GM12865 (cell line): ENCODE measurements around the gene NUMA1.

Source experiments
- DNase-seq: peaks from one replicate; pipeline ENCODE4 v3.0.0; 2010; ENCODE audit warnings: low read depth
- H3K4me3 ChIP-seq: 2 replicates; pipeline ENCODE4 v1.5.1; 2011; ENCODE audit warnings: mild to moderate bottlenecking, low read depth, low read length, control low read depth
- TF ChIP-seq, protein P1 (sequence below): IDR thresholded peaks from 2 replicates; pipeline ENCODE4 v1.5.1; 2011; ENCODE audit warnings: low read length, control low read depth, low read depth, inconsistent platforms; ENCODE audit not compliant: insufficient read depth; ENCODE audit errors: missing control alignments

Gene NUMA1

DNA sequence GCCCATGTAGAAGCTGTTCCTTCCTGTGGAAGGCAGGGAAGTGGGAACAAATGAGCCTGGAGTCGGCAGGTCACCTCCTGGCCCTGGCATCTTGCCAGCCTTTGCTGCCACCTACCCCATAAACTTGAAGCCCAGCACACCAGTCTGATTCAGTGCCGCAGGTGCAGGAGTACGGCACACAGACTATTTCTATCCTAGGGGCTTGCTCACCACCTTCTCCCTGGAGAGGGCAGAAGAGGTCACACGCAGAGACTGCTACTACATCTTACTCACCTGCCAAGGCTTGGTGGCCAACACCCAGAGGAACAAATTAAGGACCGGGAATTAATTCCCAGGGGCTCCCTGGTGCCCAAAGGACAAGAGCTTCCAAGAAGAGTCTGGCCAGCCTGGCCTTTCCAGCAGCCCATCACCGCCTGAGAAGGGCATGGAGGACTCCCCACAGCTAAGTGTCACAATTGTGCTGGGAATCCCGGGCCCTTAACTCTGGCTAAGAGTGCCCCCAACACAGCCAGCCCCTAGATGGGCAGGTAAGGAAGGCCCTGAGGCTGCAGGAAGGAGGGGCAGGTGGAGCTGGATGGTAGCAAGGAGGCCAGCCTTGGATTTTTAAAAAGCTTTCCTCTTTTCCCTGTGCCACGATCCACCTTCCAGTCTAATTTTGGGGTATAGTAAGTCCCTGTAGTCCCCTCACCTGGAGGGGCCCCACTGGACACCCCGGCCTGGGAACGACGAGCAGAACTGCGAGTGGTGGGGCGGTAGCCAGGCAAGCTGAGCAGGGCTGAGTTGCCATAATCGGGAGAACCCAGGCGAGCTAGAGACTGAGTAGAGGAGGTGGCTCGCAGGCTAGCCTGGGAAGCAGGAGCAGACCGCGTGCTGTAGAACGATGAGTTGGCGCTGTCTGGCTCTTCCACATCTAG, 74.7 kb downstream of the NUMA1 start:
- TF ChIP-seq, protein P1, sequence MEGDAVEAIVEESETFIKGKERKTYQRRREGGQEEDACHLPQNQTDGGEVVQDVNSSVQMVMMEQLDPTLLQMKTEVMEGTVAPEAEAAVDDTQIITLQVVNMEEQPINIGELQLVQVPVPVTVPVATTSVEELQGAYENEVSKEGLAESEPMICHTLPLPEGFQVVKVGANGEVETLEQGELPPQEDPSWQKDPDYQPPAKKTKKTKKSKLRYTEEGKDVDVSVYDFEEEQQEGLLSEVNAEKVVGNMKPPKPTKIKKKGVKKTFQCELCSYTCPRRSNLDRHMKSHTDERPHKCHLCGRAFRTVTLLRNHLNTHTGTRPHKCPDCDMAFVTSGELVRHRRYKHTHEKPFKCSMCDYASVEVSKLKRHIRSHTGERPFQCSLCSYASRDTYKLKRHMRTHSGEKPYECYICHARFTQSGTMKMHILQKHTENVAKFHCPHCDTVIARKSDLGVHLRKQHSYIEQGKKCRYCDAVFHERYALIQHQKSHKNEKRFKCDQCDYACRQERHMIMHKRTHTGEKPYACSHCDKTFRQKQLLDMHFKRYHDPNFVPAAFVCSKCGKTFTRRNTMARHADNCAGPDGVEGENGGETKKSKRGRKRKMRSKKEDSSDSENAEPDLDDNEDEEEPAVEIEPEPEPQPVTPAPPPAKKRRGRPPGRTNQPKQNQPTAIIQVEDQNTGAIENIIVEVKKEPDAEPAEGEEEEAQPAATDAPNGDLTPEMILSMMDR: no peak
- no peak overlapping the region for H3K4me3 ChIP-seq
- no peak for DNase-seq

- TF ChIP-seq, protein P1: no peak
- no peak overlapping the region for H3K4me3 ChIP-seq
- no peak for DNase-seq
These were observed 75.6 kb downstream of the NUMA1 start for GRCh38 chr11:72004515-72005346.

GRCh38 chr11:72003776-72004171, 76.6 kb downstream of the NUMA1 start:
- DNase-seq: no peak
- no peak overlapping the region for H3K4me3 ChIP-seq
- TF ChIP-seq, protein P1: no peak

DNA sequence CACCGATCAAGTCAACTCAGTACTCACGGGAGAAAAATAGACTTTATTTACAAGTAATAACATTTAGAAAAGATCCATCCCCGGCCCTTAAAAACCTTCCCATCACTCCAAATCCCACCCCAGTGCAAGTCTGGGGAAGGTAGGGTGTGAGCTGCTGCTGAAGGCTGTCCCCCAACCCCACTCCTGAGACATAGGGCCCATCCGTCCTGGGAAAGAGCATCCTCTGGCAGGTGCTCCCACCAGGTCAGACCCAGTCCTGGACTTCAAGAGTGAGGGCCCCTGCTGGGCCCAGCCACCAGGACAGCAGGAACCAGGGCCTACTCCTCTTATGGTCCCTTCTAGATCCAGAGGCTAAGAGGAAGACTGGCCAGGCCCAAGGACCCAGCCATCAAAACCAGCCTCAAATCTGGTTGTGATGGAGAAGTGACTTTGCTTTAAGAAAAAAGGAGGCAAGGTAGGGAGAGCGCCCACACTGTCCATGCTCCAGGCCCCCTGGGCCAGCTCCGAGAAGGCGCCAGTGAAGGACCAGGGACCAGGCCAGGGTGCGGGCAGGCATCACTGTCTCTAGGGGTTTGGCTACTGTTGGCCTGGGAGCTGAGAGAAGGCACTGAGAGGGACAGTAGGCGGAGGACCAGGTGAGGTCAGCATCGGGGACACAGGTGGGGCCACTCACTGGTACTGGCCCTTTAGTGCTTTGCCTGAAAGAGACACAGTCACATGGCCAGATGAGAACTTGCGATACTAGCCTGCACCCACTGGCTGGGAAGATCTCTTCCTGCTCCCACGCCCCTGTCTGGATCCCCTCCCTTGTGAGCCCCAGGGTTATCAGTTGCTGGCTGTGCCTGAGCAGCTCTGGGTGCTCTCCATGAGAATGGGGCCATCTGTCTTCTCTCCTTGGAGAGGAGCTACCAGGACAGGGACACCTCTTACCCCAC, 77.2 kb downstream of the NUMA1 start:
- no peak overlapping the region for H3K4me3 ChIP-seq
- DNase-seq: no peak
- TF ChIP-seq, protein P1: no peak

GRCh38 chr11:72001834-72002591, 78.3 kb downstream of the NUMA1 start:
- H3K4me3 ChIP-seq: no peak overlapping the region
- TF ChIP-seq, protein P1: no peak
- no peak for DNase-seq

DNA sequence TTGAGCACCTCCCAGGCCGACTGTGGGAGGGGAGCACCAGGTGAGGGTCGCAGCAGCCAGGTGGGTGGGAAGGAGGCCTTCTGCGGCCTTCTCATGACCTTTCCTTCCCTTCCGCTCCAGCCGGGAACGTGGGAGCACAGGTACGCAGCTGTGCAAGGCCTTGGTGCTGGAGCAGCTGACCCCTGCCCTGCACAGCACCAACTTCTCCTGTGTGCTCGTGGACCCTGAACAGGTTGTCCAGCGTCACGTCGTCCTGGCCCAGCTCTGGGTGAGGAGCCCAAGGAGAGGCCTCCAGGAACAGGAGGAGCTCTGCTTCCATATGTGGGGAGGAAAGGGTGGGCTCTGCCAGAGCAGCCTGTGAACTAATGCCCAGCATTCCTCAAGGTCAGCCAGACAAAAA, 79.1 kb downstream of the NUMA1 start:
- DNase-seq: no peak
- no peak overlapping the region for H3K4me3 ChIP-seq
- TF ChIP-seq, protein P1: no peak
